Fibroblast of skin of back (primary cell): ENCODE measurements around the gene SLC25A34.

Experiments
- DNase-seq: peaks from one replicate; pipeline ENCODE4 v3.0.0-alpha.2; 2013

SLC25A34 gene

DNA sequence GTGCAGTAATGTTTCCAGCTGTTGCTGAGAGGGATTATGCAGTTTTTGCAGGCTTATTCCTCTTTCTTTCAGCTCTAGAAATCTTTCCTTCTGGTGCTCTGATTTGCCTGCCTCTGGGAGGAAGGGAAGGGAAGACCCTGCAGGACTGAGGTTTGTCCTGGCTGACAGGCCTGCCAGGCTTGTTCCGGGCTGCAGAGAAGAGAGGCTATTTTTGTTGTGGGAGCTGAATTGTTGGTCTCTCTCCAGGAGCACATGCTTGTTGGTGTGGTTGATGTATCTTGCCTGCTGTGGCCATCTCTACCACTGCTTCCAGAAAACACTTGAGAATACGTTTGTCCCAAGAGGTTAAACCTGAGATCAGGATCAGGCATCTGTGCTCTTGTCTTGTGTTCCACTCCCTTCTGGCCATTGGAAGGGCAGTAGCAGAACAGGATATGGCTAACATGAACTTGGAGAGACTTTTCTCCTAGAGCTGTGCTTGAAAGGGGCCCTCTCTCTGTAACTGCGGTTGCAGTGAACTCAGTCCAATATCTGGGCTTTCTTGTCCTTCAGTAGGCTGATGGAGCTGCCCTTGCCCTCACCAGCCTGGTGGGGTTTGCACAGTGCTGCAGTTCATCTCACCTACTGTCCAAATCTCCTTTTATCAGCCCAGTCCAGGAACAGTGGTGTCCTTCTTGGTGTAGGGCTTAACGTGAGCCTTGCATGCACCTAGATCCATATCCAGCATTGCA lies 21.5 kb upstream of the SLC25A34 start:
- DNase-seq: peak; percentile 7

DNA sequence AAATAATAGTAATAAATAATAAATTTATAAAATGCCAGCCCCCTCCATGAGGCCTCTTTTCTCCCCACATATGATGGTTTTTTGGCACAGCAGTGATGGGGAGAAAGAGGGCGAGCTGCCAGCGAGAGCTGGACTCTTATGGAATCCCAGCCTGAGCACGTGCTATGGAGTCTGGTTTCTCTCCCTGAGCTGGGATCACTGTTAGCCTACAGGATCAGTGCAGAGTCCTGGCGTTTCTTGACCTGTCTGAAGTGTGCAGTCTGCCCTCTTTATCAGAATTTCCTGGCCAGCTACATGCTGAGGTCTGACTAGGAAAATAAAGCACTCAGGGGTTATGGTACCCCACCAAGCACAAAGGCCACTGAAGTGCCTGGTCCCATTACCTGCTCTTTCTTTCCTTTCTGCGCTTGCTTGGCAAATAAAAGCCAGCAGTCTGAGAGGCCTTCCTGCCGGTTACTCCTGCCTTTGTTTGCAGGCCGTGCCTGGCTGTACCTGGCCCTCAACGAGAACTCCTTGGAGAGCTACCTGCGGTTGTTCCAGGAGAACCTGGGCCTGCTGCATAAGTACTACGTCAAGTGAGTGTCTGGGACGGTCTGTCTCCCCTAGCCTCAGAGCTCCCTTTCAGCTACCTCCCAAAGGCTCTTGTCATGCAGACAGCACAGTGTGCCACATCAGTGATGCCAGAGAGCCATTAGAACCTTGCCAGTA lies 18.5 kb upstream of the SLC25A34 start:
- DNase-seq: no peak

DNA sequence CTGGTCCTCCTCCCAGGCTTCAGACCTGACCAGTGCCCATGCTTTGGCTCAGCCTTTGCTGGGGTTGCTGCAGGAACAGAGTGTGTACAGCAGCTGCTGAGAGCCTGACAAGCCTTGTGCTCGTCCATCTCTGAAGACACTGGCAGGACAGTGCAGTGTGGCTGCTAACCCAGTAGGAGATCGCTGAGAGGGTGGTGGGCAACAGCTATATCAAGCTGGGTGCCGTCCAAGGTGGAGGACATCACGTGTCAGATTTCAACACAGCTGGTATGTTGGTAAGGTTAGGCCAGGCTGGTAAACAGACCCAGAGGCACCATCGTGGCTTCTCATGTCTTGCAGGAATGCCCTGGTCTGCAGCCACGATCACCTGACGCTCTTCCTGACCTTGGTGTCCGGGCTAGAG lies 17.9 kb upstream of the SLC25A34 start:
- DNase-seq: no peak

DNA sequence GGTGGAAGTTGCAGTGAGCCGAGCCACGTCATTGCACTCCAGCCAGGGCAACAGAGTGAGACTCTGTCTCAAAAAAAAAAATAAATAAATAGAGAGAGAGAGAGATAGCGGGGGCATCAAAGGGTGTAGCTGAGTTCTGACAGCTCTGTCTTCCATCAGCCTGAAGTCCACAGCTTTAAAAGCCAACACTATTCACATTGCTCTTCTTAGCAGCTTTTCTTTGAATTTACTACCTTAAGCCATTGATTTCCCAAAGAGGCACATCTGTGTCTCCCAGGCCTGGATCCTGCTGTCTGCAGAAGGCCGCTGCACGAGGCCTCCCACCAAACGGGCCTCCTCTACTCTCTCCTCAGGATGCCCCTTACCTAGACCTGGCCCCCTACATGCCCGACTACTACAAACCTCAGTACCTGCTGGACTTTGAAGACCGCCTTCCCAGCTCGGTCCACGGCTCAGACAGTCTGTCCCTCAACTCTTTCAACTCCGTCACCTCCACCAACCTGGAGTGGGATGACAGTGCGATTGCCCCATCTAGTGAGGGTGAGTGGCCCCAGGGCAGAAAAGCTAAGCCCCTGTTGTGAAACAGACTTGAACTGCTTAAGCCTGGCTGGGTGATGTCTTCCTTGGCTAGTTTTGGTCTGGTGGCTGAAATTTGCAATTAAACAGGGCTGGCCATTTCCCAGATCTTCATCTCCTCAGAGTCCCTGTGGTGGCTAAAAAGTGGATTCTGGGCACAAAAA lies 16.5 kb upstream of the SLC25A34 start:
- no peak for DNase-seq

DNA sequence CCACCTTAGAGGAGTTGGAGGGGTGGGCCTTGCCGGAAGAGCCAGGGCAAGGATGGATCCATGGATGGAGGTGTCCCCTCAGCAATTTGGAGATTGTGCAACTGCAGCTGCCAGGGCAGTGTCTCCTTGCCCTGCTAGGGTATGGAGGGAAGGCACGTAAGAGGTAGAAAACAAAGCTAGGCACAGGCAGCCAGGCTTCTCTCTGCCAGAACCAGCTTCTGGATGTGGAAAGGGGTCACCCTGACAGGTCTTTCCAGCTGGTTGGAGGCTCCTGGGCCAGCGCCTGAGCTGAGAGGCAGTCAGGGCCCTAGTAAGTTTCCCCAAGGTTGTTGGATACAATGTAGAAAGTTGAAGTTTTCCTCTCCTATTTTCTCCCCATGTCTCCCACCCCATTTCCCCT lies 15.2 kb upstream of the SLC25A34 start:
- DNase-seq: no peak

DNA sequence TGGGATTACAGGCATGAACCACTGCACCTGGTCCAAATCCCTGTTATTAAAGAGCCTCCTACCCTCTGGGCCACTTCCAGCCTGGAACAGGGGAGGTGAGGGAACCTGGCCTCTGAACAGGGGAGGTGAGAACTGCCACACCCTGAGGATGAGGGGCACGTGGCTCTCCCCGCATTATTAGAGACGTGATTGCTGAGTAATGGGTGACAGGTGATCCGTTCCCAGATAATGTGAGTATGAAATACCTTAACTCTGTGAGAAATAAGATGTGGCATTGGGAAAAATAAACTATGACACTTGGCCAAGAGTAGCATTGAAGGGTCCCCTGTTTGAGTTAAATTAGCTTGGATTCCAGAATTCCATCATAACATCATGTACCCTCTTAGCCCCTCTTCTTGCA lies 13.6 kb upstream of the SLC25A34 start:
- no peak for DNase-seq

DNA sequence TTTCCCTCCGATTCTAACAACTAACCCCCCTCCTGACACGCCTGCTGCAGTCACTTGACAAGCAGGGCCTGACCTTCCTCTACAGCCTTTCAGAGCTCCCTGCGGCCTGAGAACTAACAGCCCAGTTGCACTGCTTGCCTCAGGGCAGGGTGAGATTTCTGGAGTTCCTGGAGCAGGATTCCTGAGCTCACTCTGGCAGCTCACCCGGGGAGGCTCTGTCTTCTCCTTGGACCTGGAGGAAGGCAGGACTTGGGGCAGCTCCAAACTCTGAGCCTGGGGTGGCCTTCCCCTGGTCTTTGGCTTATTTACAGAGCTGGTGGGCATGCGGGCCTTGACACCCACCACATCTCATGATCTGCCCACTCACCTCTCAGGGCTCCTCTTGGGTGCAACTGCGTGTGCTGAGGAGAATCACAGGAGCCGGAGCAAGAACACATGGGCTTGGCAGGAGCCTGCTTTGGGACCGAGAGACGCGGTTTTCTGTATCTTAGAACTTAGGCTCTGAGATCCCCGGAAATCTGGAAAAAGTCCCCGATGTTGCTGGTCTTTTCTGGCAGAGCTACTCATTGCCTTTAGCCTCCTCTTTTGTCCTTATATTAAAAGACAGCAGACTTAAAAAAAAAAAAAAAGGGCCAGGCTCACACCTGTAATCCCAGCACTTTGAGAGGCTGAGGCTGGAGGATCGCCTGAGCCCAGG lies 13.1 kb upstream of the SLC25A34 start:
- no peak for DNase-seq

DNA sequence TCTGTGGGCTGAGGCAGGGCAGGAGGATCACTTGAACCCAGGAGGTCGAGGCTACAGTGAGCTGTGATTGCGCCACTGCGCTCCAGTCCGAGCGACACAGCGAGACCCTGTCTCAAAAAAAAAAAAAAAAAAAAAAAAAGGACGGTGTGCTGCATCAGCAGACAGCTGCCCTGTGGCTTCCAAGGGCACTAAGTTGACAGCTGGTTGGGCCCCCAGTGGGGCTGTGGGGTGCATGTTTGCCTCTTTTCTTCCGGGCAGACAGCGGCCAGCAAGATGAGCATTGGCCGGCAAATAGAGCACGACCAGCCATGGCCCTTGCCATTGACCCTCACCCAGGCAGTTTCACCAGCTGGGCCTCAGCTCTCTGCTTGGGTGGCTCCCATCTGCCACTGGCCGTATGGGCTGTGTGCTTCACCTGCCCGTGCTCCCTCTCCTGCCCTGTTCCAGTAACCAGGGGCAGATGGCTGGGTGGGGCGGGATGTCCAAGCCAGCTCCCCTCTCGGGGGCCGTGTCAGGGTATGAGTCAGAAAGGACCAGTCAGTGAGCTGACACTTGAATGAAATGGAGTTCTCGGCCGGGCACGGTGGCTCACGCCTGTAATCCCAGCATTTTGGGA lies 12.3 kb upstream of the SLC25A34 start:
- no peak for DNase-seq

DNA sequence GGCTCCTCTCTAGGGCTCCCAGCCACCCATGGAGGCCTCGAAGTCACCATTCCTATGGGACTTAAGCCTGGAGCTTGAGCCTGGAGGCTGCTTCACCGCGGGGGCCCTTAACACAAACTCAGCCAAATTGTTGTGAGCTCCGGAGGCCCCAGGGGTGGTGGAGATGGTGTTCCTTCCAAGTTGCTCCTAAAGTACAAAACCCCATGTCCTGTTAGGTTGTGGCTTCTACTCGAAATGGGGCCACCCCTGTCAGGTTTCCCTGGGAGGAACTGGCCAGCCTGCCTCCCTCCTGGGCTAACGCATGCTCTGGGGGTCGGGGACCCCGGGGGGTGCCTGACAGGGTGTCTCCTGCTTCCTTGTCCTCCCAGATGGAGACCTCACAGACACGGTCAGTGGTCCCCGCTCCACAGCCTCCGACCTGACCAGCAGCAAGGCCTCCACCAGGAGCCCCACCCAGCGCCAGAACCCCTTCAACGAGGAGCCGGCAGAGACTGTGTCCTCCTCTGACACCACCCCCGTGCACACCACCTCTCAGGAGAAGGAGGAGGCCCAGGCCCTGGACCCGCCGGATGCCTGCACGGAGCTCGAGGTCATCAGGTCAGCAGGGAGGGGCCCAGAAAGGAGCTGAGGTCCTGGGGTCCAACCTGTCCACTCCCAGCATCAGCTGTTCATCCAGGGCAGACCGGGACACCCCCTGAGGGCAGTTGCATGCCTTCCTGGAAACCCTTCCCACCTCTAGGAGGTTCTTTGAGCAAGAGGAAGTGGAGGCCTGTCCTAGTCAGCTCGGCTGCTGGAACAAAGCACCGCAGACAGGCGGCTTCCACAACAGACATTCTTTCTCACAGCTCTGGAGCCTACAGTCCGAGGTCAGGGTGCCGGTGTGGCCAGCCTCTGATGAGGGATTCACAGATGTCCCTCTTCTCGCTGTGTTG lies 10.8 kb upstream of the SLC25A34 start:
- no peak for DNase-seq

DNA sequence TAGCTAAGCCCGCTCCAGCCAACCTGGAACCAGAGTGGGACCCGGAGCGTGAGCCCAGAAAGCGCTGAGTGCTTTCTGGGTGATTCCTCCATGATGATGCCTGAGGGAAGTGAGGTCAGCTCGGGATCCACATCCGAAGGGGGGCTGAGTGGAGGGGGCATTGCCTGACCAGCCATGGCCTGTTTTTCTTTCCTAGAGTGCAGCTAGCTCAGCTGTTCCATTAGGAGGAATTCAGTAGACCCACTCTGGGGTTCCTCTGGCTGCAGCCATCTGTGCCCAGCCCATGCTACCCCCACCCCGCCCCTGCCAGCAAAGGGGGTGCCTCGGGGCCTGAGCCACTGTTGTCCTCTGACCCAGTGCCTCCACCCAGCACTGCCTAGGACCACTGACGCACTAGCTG lies 9.6 kb upstream of the SLC25A34 start:
- no peak for DNase-seq

DNA sequence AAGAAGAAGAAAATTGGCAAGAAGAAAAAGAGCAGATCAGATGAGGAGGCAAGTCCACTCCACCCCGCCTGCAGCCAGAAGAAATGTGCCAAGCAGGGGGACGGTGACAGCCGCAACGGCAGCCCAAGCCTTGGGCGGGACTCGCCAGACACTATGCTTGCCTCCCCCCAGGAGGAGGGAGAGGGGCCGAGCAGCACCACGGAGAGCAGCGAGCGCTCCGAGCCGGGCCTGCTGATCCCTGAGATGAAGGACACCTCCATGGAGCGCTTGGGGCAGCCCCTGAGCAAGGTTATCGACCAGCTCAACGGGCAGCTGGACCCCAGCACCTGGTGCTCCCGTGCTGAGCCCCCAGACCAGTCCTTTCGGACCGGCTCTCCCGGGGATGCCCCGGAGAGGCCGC lies 9.0 kb upstream of the SLC25A34 start:
- no peak for DNase-seq

DNA sequence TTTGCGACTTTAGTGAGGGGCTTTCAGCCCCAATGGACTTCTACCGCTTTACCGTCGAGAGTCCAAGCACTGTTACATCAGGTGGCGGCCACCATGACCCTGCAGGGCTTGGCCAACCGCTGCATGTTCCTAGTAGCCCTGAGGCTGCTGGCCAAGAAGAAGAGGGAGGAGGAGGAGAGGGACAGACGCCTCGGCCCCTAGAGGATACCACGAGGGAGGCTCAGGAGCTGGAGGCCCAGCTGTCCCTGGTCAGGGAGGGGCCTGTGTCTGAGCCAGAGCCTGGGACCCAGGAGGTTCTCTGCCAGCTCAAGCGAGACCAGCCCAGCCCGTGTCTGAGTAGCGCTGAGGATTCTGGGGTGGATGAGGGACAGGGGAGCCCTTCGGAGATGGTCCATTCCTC lies 8.6 kb upstream of the SLC25A34 start:
- DNase-seq: no peak

DNA sequence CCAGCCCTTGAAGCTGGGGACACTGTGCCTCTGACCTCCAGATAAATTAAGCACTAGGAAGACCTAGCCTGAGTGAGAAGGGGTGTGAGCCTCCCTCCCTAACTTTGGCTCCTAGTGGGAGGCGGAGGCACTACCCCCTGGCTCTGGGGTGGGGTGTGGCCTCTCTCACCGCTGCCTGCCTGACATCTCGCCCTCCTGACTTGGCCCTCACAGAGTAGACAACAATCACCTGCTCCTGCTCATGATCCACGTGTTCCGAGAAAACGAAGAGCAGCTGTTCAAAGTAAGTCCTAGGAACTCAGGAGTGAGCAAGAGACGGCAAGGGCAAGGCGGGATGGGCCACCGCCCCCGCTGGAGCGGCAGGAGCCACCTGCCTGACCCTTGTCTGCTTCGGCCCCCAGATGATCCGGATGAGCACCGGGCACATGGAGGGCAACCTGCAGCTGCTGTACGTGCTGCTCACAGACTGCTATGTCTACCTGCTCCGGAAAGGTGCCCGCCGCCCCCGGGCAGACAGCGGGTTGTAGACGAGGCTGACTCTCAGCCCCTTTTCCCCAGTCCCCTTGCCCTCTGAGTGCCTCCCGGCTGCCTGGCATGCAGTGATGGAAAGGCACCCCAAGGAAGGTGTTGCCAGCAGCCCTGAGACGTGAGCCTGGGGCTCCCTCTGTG lies 8.1 kb upstream of the SLC25A34 start:
- DNase-seq: no peak

DNA sequence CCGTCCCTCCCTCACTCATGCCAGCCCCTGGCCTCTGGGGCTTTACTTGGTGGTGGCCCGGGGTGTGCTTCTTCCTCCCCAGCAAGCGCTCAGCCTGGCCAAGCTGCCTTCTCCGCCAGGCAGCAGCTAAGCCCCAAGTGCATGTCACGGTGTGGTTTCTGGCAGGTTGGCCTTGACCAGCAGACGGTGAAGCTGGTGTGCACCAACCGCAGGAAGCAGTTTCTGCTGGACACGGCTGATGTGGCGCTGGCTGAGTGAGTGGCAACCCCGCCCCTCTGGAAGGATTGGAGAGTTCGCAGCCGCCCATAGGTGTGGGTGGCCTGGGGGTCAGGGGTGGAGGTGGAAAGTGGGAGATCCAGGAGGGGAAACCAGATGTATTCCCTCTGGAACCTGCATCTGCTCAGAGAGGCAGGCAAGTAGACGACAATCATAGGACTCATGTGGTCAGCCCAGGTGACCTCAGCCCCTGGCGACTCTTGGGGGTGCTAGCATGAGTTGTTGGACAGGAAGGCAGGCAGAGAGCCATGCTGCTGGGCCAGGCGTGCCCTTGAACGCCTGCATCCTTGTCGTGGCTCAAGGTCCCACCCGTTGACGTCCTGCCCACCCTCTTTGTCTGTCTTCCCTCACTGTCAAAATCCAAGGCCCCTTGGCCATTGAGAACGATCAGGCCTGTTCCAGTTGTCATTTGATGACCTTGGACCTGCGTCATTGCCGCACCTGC lies 7.0 kb upstream of the SLC25A34 start:
- DNase-seq: no peak

DNA sequence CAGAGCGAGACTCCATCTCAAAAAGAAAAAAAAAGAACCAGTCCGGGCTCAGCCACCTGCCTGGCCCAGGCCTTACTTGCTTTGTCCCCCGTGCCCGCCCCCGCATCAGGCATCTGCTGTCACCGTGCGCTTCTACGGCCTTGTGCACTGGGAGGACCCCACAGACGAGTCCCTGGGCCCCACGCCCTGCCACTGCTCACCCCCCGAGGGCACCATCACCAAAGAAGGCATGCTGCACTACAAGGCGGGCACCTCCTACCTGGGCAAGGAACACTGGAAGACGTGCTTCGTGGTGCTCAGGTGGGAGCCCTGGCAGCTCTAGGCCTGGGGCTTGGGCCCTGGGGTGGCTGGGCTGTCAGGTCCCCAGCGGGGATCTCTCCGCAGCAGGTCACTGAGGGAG lies 5.6 kb upstream of the SLC25A34 start:
- no peak for DNase-seq

DNA sequence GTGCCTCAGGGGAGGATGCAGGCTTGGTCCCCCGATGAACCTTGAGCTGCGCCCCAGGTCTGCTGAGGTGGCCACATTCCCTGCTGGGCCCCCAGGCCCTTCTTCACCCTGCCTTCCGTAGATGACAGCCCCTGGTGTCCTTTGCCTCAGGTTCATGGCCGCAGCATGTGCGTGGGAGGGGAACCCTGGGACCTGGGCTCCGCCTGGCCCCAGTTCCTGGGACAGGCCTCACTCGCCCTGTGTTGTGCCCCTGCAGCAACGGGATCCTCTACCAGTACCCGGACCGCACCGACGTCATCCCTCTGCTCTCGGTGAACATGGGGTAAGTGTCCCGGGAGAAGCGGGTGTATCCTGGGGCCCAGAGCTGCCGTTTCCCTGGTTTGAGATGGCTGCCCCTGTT lies 5.1 kb upstream of the SLC25A34 start:
- DNase-seq: no peak

DNA sequence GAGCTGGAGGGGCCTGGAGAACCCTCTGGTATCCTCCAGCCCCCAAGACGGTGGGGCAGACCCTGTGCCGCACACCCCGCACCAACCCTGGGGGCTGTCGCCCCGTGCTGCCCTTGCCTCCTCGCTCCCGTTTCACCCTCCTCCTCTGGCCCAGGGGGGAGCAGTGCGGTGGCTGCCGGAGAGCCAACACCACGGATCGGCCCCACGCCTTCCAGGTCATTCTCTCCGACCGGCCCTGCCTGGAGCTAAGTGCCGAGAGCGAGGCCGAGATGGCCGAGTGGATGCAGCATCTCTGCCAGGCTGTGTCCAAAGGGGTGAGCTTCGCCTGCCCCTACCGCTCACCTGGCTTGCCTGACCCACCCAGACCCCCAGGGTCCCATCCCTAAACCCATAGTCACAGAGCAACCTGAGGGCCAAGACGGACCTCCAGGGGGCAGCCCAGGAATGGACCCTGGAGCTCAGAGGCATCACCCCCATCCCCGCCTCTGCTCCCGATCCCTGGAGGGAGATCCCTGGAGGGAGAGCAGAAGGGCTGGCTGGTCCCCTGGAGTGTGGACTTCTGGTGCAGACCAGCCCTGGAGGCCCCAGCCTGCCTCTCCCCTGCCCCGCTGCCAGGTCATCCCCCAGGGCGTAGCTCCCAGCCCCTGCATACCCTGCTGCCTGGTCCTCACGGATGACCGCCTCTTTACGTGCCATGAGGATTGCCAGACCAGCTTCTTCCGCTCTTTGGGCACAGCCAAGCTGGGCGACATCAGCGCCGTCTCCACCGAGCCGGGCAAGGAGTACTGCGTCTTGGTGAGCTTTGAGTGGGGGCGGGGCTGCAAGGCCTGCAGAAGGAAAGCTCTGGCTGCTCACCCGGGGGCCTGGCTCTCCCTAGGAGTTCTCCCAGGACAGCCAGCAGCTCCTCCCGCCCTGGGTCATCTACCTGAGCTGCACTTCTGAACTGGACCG lies 4.0 kb upstream of the SLC25A34 start:
- no peak for DNase-seq

DNA sequence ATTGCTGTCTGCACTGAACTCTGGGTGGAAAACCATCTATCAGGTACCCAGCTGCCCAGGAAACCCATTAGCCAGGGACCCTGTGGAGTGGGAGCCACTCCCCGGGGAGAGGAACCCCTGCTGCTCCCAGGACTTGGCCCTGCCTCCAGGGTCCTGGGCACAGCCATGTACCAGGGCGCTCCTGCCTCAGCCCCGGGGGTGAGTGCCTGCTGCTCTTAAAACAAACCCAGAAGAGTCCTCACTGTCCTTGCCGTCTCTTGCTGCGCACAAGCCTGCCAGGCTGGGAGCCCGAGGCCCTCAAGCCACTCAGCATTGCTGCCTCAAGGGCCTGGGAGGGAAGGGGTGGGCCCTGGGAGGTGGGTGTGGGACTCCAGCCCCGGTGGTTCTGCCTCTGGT lies 3.4 kb upstream of the SLC25A34 start:
- DNase-seq: no peak

DNA sequence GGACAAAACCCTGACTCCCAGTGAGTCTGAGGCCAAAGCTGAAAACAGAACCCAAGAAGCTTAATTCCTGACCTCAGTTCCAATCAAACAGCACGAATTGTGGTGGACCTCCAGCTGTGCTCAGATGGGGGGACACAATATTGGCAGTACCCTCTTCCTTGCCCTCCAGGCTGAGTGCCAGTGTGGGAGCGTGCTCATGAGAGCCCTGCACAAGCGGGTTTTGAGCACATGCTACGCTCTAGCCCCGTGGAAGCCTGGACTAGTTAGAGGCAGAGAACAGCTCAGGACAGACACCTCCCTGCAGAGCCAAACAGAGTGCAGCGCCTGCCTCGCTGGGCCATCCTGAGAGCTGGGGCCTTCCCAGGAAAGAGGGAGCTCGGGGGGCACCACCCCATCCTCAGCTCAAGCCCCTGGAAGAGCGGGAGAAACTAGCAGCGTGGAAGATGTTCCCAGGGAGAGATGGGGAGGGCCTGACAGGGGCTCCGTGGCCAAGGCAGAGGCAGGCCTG lies 2.8 kb upstream of the SLC25A34 start:
- DNase-seq: no peak
